IMR-90 (cell line): ENCODE data around the gene PHF21A. TPM values are rescaled to one million over a fixed set of nuclear protein-coding genes. Genes with fewer than 3 reads are reported as not detected.

Source experiments
- ATAC-seq: fragments of 200-7000 bp; cut with Tn5 transposase; 2 replicates; pipeline ENCODE4 v1.9.1; 2020; ENCODE audit warnings: low read depth, mild to moderate bottlenecking, moderate library complexity
- BruUV-seq: library from RNA; stranded (reverse); fragments of 400-500 nt; replicated peaks from 2 replicates; lab custom pipeline; 2021; lab: Mats Ljungman, UMichigan
- CTCF ChIA-PET: fragments of 300-600 bp; formaldehyde crosslinking; extraction: SDS; loops from one replicate; lab custom pipeline; 2021; ENCODE audit warnings: antibody characterized with exemption; lab: Yijun Ruan, JAX
- POLR2A ChIA-PET: fragments of 300-600 bp; sonication (Branson Sonifier 250); formaldehyde crosslinking; loops from one replicate; lab custom pipeline; 2022; ENCODE audit warnings: antibody characterized with exemption; ENCODE audit not compliant: unreplicated experiment; lab: Charles Lee
- DNase-seq: peaks from one replicate; pipeline ENCODE4 v3.0.0; 2013
- H2AFZ ChIP-seq: replicated peaks from 2 replicates; pipeline ENCODE3; 2013; ENCODE audit warnings: low read length, mild to moderate bottlenecking; ENCODE audit not compliant: poor library complexity
- H2AK5ac ChIP-seq: 2 replicates; pipeline ENCODE4 v1.6.1; 2013; ENCODE audit warnings: low read depth, low read length, inconsistent platforms
- H2AK9ac ChIP-seq: replicated peaks from 2 replicates; pipeline ENCODE3; 2013; ENCODE audit warnings: mild to moderate bottlenecking, low read depth, low read length, moderate library complexity; ENCODE audit not compliant: poor library complexity
- H2BK120ac ChIP-seq: 2 replicates; pipeline ENCODE4 v1.6.1; 2013; ENCODE audit warnings: low read depth, low read length, inconsistent platforms
- H2BK15ac ChIP-seq: 3 replicates; pipeline ENCODE4 v1.6.1; 2013; ENCODE audit warnings: low read depth, low read length, inconsistent platforms
- H2BK20ac ChIP-seq: 2 replicates; pipeline ENCODE4 v1.6.1; 2013; ENCODE audit warnings: low read depth, mild to moderate bottlenecking, inconsistent platforms, low read length, moderate library complexity
- H2BK5ac ChIP-seq: 2 replicates; pipeline ENCODE4 v1.6.1; 2013; ENCODE audit warnings: mild to moderate bottlenecking, low read depth, low read length, inconsistent platforms; ENCODE audit not compliant: poor library complexity, severe bottlenecking
- H3K14ac ChIP-seq: replicated peaks from 2 replicates; pipeline ENCODE4 v1.6.1; 2013; ENCODE audit warnings: low read depth, low read length, inconsistent platforms
- H3K18ac ChIP-seq: 2 replicates; pipeline ENCODE4 v1.6.1; 2013; ENCODE audit warnings: low read depth, low read length, control low read depth
- H3K23ac ChIP-seq: 2 replicates; pipeline ENCODE4 v1.6.1; 2013; ENCODE audit warnings: low read depth, low read length, inconsistent platforms
- H3K27ac ChIP-seq: 2 replicates; pipeline ENCODE4 v1.5.1; 2013; ENCODE audit warnings: mild to moderate bottlenecking, control low read depth, low read length; ENCODE audit not compliant: insufficient read depth
- H3K27me3 ChIP-seq: 2 replicates; pipeline ENCODE4 v1.6.1; 2013; ENCODE audit warnings: low read length; ENCODE audit not compliant: control insufficient read depth, insufficient read depth
- H3K36me3 ChIP-seq: 2 replicates; pipeline ENCODE4 v1.6.1; 2013; ENCODE audit warnings: low read length, mixed read lengths; ENCODE audit not compliant: control insufficient read depth, insufficient read depth
- H3K4ac ChIP-seq: 2 replicates; pipeline ENCODE4 v1.6.1; 2013; ENCODE audit warnings: low read depth, low read length, inconsistent platforms
- H3K4me1 ChIP-seq: 2 replicates; pipeline ENCODE4 v1.6.1; 2013; ENCODE audit warnings: low read length, mixed read lengths; ENCODE audit not compliant: control insufficient read depth, insufficient read depth
- H3K4me2 ChIP-seq: 2 replicates; pipeline ENCODE4 v1.6.1; 2013; ENCODE audit warnings: low read depth, mild to moderate bottlenecking, control low read depth, low read length, moderate library complexity
- H3K4me3 ChIP-seq: 2 replicates; pipeline ENCODE4 v1.5.1; 2013; ENCODE audit warnings: low read depth, mild to moderate bottlenecking, control low read depth, low read length, moderate library complexity; ENCODE audit not compliant: insufficient read depth
- H3K56ac ChIP-seq: 2 replicates; pipeline ENCODE4 v1.6.1; 2013; ENCODE audit warnings: low read length, inconsistent platforms; ENCODE audit not compliant: insufficient read depth; ENCODE audit errors: extremely low read depth
- H3K79me1 ChIP-seq, 2 experiments: 2 replicates each; pipeline ENCODE4 v1.6.1; 2013; ENCODE audit warnings: low read length in 2 of 2, inconsistent platforms in 1 of 2, low read depth in 1 of 2
- H3K9ac ChIP-seq: 2 replicates; pipeline ENCODE4 v1.6.1; 2013; ENCODE audit warnings: low read depth, low read length, control low read depth
- H3K9me1 ChIP-seq: 2 replicates; pipeline ENCODE4 v1.6.1; 2013; ENCODE audit warnings: low read length, inconsistent platforms; ENCODE audit not compliant: insufficient read depth
- H3K9me3 ChIP-seq: 2 replicates; pipeline ENCODE4 v1.6.1; 2013; ENCODE audit warnings: low read length; ENCODE audit not compliant: control insufficient read depth, insufficient read depth
- H4K20me1 ChIP-seq: 2 replicates; pipeline ENCODE4 v1.6.1; 2013; ENCODE audit warnings: low read length, inconsistent platforms; ENCODE audit not compliant: insufficient read depth
- H4K5ac ChIP-seq: 2 replicates; pipeline ENCODE4 v1.6.1; 2013; ENCODE audit warnings: mild to moderate bottlenecking, low read depth, low read length, control low read depth
- H4K8ac ChIP-seq, 2 experiments: 2 replicates each; pipeline ENCODE4 v1.6.1; 2013; ENCODE audit warnings: low read depth in 2 of 2, low read length in 2 of 2, control low read depth in 1 of 2, inconsistent platforms in 1 of 2
- H4K91ac ChIP-seq: 2 replicates; pipeline ENCODE4 v1.6.1; 2013; ENCODE audit warnings: low read depth, low read length, inconsistent platforms; ENCODE audit not compliant: insufficient read depth
- BHLHE40 ChIP-seq: fragments of 150-350 bp; IDR thresholded peaks from 2 replicates; pipeline ENCODE4 v1.6.1; 2016; ENCODE audit warnings: mild to moderate bottlenecking, low read depth, low read length
- CEBPB ChIP-seq: IDR thresholded peaks from 2 replicates; pipeline ENCODE4 v1.6.1; 2012; ENCODE audit warnings: low read depth, low read length, improper control_type of control experiment
- CHD1 ChIP-seq: IDR thresholded peaks from 2 replicates; pipeline ENCODE4 v1.6.1; 2012; ENCODE audit warnings: low read depth, low read length, improper control_type of control experiment
- CTCF ChIP-seq: conservative IDR thresholded peaks from 2 replicates; pipeline ENCODE4 v1.5.1; 2012; ENCODE audit warnings: mild to moderate bottlenecking, low read depth, low read length, improper control_type of control experiment
- FOS ChIP-seq: fragments of 150-350 bp; IDR thresholded peaks from 2 replicates; pipeline ENCODE4 v1.6.1; 2016; ENCODE audit warnings: low read depth, low read length
- MAFK ChIP-seq: IDR thresholded peaks from 2 replicates; pipeline ENCODE4 v1.6.1; 2012; ENCODE audit warnings: low read depth, low read length, improper control_type of control experiment
- POLR2A ChIP-seq: IDR thresholded peaks from 2 replicates; pipeline ENCODE4 v1.6.1; 2012; ENCODE audit warnings: mild to moderate bottlenecking, low read depth, low read length
- RFX5 ChIP-seq: IDR thresholded peaks from 2 replicates; pipeline ENCODE4 v1.8.0; 2012; ENCODE audit warnings: low read depth, mild to moderate bottlenecking, low read length, moderate library complexity
- SMC3 ChIP-seq: fragments of 150-350 bp; IDR thresholded peaks from 2 replicates; pipeline ENCODE4 v1.6.1; 2016; ENCODE audit warnings: low read depth, mild to moderate bottlenecking, antibody characterized with exemption, low read length, moderate library complexity
- USF2 ChIP-seq: fragments of 150-350 bp; IDR thresholded peaks from 2 replicates; pipeline ENCODE4 v1.6.1; 2017; ENCODE audit warnings: mild to moderate bottlenecking, antibody characterized with exemption, low read length, low read depth
- WGBS, 2 experiments: methylation state at CpG; one replicate each; pipeline versions ENCODE4 v1.1.5 to v1.1.7; 2013; ENCODE audit warnings: missing lambda C conversion rate in 2 of 2; ENCODE audit not compliant: insufficient read length in 1 of 2; ENCODE audit errors: extremely low coverage in 2 of 2; 5-methylcytosine and 5-hydroxymethylcytosine counted together
- dilution Hi-C: fragments of 300-500 bp; cut with HindIII; formaldehyde crosslinking; loops from one replicate; pipeline ENCODE4 v1.14.3; 2018; ENCODE audit warnings: low sequenced_read_pairs; ENCODE audit not compliant: unreplicated experiment
- in situ Hi-C: fragments of 300-500 bp; cut with MboI; formaldehyde crosslinking; loops from 3 replicates; pipeline ENCODE4 v1.14.3; 2019; ENCODE audit warnings: low sequenced_read_pairs, inconsistent platforms, mixed read lengths
- intact Hi-C: fragments of 100-400 bp; cut with micrococcal nuclease; formaldehyde crosslinking; loops from 2 replicates; pipeline ENCODE4 v1.10.0; 2022
- polyA plus RNA-seq, 3 experiments: library from polyadenylated mRNA; depleted of rRNA; stranded (reverse); fragments of >200 nt; gene quantifications; 2 replicates each; pipeline ENCODE4 v1.2.3, GENCODE V29; 2012; ENCODE audit warnings: low replicate concordance in 1 of 3
- total RNA-seq: library from RNA; depleted of rRNA; stranded (reverse); fragments of >200 nt; gene quantifications from 2 replicates; pipeline ENCODE4 v1.2.3, GENCODE V29; 2012

Gene PHF21A
- total and polyA plus RNA-seq, 2 of the 4 experiments (the other 2 are of a cell fraction): 9.0 to 20.6 TPM

- Histone ChIP-seq H2AK9ac (no peak overlapping the region), H3K14ac (no peak overlapping the region), H2AK5ac (no peak overlapping the region), H3K4me3 (no peak overlapping the region), H4K5ac (no peak overlapping the region), H3K79me1 (no peaks in the 10 kb centered on the region), H3K36me3 (peaks cover 49% of the 10 kb centered on the region), H3K9me1 (no peaks in the 10 kb centered on the region), H4K8ac (no peak overlapping the region), H3K4ac (no peak overlapping the region), H2AFZ (no peak overlapping the region), H3K4me2 (no peak overlapping the region), H2BK5ac (no peak overlapping the region), H2BK120ac (no peak overlapping the region), H2BK15ac (no peak overlapping the region), H4K91ac (no peak overlapping the region), H3K4me1 (no peaks in the 10 kb centered on the region), H3K18ac (no peak overlapping the region), H3K9ac (no peak overlapping the region), H3K23ac (no peak overlapping the region), H3K27me3 (no peaks in the 10 kb centered on the region), H2BK20ac (no peak overlapping the region), H3K56ac (no peak overlapping the region), H4K20me1 (no peaks in the 10 kb centered on the region), H3K27ac (no peak overlapping the region), H3K9me3 (no peaks in the 10 kb centered on the region)
- POLR2A ChIA-PET: interaction anchor here (0.6 kb wide), 1 partner anchor 10 kb away, joined by 3 read pairs; no protein-coding TSS in a partner anchor
- ATAC-seq (no peak), DNase-seq (no peak)
- intact Hi-C loops: no loop called here
- TF ChIP-seq CTCF (no peak), SMC3 (no peak), CHD1 (no peak), BHLHE40 (no peak), CEBPB (no peak), FOS (no peak), RFX5 (no peak), USF2 (no peak), MAFK (no peak), POLR2A (no peak)
- in situ Hi-C loops: no loop called here
- WGBS, 2 experiments: 83% methylated on average over 2 of the region's 4 CpGs; no CpG with 5 or more reads in 1 of the 2 experiments
- CTCF ChIA-PET: no interaction called here
- dilution Hi-C loops: no loop called here
- BruUV-seq: no TSS peak
These were observed 184.7 kb downstream of the PHF21A start for GRCh38 chr11:45936511-45937054.
